HG03045 (cell line): ENCODE data around the gene SESN2.

Experiments
- ATAC-seq: cut with Tn5 transposase; IDR thresholded peaks from one replicate; pipeline ENCODE4 v1.9.1; 2021; ENCODE audit warnings: mild to moderate bottlenecking, moderate library complexity; ENCODE audit not compliant: unreplicated experiment

The SESN2 gene

DNA sequence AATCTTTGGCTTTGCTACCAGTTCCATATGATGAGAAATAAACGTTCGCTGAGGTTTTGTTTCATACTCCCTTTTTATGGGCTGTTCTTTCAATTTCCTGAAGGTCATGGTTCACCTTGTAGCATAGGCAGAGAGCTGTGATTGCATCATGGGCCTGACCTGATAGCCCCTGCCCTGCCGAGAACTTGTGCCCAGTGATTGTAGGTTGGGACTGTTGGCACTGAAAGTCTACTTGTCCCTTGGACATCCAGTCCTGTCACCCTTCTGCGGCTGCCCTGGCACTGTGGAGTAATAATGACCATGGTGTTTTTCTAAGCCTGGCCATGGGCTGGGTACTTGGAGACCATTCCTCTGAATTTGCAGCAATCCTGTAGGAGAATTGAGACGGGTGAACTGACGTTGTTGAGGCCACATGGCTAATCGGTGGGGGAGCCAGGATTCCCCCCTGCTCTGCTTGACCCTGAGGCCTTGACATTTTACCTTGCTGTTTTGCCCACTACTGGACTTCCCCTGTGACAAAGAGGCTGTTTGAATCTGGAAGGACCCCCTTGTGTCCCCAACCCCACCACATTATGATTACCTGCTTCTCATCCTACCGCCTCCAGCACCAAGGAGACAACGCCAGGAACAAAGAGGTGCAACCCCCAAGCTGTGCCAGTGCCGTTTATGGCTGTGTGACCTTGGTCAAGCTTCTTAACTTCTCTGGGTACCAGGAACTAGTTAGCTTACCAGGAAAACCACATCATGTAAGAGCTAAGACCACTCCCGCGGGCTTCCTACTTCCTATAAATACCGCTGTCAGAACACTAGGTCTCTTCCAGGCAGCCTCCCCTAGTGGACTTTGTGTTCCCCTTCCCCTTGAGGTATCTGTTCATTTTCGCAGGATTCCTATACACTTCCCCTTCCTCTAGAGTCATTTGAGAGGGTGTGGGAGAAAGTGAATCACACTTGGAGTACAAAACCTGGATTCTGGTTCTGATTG lies 23.4 kb downstream of the SESN2 start:
- ATAC-seq = no peak

DNA sequence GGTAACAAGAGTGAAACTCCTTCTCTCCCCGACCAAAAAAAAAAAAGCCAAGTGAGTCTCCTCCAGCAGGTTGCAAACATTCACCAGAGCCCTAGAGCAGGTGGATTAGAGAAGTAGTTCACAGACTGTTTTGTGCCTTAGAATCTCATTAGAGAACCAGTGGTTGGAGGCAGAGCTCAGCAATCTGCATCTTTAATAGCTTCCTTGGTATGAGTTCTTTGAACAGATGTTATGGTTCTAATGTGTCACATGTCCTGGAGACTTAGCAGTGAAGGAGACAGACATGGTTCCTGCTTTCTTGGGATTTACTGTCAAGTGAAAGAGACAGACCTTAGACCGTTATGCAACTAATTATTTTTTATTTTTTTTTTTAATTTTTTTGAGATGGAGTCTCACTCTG lies 26.8 kb downstream of the SESN2 start:
- no peak for ATAC-seq

DNA sequence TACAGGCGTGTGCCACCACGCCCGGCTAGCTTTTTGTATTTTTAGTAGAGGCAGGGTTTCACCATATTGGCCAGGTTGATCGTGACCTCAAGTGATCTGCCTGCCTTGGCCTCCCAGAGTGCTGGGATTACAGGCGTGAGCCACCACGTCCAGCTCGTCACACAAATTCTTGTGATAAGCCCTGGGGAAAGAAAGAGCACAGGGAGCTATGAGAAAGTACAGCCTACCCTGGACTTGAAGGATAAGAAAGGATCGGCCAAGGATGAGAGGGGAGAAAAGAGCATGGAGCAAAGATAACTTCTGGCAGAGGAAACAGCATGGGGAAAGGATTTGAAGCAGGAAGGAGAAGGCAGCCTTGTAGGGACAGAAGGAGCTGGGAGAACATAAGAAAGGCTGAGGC lies 29.2 kb downstream of the SESN2 start:
- ATAC-seq = no peak

DNA sequence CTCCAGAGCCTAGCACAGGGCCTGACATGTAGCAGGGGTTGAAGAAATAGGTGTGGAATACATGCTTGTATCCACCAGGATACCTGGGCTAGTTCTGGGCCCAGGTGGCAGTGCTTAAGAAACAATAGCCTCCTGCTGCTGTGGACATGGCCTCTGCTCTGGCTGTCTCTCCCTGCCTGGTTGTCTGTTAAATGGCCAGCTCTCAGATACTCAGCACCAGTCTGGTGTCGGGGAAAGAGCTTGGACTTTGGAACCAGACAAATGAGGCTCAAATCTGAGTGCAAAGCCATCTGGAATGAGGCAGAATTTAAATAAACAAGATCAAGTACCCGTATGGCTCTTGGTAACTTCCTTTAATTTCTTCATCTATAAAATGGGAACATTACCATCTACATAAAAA lies 31.5 kb downstream of the SESN2 start:
- no peak for ATAC-seq

DNA sequence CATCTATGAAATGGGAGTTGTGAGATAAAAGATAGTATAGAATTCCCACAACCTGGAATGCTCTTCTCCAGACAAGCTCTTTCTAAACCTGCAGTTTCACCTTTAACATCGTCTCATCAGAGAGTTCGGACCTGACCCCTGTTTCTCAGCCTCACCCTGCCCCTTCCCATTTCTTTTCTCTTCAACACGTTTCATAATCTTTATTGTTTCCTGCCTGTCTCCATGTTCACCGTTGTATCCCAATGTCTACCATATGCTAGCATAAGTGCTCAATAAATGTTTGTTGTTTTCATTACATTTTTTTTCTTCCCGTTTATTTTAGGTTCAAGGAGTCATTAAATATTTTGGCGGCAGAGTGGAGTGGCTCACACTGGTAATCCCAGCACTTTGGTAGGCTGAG lies 32.4 kb downstream of the SESN2 start:
- no peak for ATAC-seq

DNA sequence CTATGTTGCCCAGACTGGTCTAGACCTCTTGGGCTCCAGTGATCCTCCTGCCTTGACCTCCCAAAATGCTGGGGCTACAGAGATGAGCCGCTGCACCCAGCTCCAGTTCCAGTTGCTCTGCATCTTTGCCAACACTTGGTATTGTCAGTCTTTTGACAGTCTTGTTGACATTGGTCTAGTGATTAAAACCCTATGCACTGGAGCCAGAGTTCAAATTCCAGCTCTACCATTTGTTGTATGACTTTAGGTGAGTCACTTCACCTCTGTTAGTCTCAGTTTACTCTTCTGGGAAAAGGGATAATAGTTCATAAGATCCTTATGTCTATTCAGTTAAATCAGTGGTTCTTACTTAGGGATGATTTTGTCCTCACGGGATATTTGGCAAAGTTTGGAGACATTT lies 36.6 kb downstream of the SESN2 start:
- no peak for ATAC-seq

DNA sequence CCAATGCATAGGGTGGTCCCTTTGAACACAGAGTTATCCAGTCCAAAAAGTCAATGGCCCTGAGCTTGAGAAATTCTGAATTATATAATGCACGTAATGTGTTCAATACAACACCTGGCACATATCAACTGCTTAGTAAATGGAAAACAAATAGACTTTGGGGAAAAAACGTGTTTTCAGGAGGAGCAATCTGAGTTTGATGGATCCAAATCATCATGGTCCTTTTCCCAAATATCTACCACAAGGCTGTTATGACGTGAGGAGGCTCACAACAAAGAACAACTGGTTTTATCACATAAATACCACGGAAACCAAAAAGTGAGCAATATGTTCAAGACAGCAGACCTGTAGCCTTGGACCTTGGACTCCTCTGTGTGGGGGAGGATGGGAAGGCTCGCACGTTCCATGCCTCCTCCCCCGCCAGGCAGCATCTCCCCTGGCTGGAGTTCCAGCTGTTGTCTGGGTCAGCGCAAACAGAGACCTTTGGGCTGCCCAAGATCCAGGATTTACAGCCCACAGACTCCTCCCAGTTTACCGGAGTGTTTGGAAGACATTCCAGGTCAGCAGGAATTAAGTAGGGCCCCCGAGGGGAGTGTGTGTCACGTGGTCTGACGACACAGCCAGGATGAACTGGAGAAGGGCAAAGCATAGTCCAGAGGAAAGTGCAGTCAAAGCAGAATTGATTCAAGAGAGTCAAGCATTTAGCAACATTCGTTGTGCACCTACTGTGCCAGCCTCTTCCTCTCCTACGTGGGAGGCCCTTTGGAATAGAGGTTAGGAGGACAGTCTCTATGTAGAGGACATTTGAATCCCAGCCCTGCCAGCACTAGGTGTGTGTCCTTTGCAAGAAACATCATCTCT lies 37.3 kb downstream of the SESN2 start:
- no peak for ATAC-seq

DNA sequence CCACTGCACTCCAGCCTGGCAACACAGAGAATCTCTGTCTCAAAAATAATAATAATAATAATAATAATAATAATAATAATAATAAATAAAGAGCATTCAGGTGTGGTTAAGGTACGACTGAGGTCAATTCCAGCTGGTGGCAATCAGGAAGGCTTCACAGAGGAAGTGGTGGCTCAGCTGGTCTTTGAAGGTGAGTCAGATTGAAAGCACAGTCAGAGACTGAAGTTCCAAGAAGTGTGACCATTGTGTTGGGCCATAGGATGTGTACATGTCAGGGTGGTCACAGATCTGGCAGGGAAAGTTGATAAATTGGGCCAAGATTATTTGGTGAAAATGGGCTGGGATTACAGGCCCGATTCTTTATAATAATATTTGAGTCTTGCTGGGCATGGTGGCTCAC lies 38.5 kb downstream of the SESN2 start:
- no peak for ATAC-seq

DNA sequence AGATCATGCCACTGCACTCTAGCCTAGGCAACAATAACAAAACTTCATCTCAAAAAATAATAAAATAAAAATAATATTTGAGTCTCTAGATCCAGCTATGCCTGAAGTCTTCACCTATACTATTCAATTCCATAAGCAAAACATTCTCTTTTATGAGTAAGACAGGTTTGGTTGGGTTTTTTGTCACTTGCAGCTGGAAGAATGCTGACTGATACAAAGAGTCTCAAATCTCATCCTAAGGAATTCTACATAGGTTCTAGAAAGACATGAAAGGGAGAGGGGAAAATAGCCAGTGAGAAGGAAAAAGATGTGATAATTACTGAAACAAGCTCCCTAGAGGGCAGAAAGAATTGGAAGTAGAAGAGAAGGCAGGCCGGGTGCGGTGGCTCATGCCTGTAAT lies 39.1 kb downstream of the SESN2 start:
- no peak for ATAC-seq

DNA sequence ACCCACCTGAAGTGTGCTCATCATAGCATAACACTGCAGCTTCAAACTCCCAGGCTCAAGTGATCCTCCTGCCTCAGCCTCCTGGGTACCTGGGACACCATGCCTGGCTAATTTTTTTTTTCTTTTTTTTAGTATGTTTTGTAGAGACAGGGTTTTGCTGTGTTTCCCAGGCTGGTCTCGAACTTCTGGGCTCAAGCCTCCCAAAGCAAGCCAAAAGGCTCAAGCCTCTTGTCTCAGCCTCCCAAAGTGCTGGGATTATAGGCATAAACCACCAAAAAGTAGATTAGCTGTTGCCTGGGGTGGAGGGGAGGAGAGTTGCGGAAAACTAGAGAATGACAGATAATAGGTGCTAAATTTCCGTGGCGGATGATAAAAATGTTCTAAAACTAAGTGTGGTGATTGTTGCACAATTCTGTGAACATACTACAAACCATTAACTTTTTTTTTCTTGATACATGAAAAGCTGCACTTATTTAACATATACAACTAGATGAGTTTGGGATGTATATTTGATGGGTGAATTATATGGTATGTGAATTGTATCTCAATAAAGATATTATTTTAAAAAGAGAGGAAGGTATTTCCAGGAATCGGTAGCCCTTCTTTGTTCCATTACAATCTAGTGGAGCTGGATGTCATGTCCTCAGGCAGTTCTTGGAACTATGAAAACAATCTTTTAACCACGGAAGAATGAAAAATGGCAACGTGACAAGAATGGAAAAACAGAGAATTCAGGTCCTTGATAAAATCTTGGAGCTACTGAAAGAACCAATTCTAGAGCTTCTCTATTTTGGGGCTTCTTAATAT lies 42.3 kb downstream of the SESN2 start:
- no peak for ATAC-seq

DNA sequence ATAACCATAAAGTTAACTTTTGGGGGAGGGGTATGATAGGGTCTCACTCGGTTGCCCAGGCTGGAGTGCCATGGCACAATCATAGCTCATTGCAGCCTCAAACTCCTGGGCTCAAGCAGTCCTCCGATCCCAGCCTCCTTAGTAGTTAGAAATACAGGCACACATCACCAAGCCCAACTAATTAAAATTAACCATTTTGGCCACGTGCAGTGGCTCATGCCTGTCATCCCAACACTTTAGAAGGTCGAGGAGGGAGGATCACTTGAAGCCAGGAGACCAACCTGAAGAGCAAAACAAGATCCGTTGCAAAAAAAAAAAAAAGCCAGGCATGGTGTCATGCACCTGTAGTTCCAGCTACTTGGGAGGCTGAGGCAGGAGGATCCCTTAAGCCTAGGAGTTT lies 42.9 kb downstream of the SESN2 start:
- no peak for ATAC-seq

DNA sequence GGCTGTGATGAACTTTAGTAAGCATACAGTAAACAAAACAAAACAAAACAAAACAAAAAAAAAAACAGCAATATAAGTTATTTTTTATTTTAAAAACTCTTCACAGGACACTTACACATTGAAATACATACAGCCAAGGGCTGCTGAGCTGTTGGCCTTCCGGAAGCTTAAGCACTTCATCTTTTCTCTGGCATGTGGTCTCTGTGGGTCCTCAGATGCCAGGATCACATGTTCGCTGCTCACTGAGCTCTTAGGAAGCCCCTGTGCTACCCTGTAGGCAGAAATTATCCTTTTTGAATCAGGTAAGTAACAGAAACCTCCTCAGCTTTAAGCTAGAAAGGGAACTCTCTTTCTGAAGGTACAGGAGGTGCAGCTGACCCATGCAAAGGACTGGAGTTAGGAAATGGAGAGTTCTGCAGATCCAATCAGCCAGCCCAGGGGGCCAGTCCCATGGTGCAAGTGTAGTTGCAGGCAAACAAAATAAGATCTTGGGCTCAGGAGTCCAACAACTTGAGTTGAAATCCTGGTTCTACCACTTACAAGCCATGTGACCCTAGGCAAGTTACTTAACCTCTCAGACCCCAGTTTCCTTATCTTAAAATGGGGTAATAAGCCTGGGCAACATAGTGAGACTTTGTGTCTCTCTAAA lies 47.1 kb downstream of the SESN2 start:
- no peak for ATAC-seq

DNA sequence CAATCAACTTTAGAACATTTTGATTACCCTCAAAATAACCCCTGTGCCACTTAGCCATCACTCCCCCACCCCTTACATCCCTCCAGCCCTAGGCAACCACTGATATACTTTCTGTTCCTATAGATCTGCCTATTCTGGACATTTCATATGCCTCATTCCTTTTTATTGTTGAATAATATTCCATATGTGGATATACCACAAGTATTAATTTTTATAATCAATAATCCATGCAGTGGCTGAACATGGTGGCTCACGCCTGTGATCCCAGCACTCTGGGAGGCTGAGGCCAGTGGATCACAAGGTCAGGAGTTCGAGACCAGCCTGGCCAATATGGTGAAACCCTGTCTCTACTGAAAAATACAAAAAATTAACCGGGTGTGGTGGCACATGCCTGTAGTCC lies 49.4 kb downstream of the SESN2 start:
- ATAC-seq = no peak

DNA sequence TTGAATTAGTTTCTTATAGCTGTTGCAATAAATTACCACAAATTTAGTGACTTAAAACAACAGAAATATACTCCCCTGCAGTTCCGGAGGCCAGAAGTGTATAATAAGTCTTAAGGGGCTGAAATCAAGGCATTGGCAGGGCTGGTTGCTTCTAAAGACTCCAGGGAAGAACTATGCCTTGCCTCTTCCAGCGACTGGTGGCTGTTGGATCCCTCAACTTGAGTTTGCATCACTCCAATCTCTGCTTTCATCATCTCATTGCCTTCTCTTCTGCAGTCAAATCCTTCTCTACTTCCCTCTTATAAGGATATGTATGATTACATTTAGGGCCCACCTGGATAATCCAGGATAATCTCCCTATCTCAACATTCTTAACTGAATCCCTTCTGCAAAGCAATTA lies 50.4 kb downstream of the SESN2 start:
- no peak for ATAC-seq

DNA sequence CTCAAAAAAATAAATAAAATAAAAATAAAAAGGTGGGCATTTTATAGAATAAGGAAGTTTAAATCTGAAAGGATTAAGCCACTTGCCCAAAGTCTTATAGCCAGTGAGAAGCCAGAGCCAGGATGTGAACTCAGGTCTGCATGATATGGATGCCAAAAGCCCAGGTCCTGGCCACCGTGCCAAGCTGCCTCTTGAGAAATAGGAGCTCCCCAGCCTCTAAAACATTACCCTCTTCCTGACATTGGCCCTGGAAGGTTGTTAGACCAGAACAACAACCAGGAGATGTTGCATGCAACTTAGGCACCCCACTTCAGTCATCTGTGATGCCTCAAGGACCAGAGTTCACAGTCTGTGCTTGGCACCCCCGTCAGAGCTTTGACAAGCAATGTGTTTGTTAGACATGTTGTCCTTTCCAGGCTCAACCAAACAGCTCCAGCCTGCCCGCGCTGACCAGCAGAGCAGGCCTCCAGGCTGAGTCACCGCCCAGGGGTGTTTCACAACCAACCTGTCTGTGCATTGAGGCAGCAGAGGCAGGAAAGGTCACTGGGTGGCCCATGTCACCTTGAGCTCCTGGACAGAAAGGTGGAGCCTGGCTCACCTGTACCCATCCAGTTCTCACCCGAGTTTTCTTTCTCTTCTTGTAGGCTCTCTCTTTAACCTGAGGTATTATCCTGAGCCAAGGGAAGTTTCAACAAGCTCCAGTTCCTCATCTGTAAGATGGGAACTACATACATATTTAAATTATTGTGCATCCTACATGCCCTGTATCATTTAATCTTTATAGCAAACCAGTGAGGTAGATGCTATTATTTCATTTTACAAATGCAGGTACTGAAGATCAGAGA lies 54.6 kb downstream of the SESN2 start:
- no peak for ATAC-seq

DNA sequence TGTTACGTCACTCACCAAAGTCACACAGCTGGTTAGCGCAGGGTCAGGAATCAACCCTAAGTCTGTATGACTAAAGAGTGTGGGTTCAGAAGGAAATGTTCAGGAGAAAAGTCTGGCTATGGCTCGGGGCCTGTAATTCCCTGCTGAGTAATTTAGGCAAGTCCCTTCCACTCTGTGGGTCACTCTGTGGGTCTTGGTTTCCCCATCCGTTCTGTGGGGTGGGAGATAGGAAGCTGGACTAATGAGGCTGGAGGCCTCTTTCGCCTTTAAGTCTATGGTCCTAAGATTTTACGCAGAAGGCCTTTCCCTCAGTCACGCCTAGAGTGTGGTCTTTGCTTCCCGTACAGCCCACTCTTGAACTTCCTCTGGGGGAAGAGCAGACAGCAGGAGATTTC lies 55.2 kb downstream of the SESN2 start:
- no peak for ATAC-seq

DNA sequence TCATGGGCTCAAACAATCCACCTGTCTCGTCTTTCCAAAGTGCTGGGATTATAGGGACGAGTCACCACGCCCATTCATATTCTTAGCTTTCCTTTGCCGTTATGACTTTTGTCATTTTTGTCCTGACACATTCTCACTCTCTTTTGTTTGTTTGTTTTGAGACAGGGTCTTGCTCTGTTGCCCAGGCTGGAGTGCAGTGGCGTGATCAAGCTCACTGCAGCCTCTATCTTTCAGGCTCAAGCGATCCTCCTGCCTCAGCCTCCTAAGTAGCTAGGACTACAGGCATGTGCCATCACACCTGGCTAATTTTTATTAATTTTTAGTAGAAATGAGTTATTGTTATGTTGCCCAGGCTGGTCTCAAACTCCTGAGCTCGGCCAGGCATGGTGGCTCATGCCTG lies 57.7 kb downstream of the SESN2 start:
- ATAC-seq = no peak

DNA sequence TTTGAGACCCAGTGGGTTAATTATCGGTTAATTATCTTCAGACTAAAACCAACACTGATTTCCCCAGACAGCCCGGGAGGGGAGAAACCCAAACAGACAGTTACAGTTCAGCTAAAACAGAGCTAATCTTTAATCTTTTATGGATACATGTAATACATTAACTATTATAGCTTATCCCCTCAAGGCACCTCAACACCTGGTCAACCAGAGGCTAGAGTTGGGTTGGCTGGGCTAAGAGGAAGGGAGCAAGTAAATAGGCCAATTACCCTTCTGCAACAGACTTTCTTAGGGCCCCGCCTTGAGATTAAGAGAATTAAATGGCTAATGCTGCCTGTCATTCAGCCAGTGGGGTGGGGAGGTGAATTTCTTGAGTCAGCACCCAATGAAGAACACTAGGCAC lies 62.9 kb downstream of the SESN2 start:
- ATAC-seq = no peak

DNA sequence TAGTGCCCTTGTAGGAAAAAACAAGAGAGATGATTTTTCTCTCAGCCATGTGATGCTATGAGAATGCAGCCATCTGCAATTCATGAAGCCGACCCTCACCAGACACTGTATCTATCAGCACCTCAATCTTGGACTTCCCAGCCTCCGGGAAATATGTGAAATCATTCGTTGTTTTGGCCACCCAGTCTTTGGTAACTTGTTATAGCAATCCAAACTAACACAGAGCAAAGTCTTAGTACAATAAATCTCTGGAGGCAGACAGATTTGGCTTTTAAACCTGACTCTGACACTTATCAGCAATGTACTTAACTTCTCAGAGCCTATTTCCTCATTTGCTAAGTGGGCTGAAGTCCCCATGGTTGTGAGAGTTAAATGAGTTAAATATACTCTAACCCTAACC lies 64.4 kb downstream of the SESN2 start:
- no peak for ATAC-seq

DNA sequence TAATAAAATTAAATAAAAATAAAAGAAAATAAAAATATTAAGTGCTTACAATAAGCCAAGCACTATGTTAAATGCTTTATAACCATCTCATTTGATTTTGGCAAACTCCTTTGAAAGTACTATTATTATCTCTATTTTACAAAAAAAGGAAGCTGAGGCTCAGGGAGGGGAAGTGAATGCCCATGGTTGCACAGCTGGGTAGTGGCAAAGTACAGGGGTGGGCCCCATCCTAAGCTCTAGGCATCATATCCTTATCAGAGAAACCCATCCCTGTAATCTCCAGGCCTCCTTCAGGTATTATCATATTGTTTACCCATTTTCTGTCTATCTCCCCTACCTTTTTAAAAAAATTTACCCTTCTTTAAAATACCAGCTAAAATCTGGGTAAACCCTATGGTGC lies 67.2 kb downstream of the SESN2 start:
- ATAC-seq = no peak
